Keratinocyte (primary cell): Measurements from ENCODE around the gene YTHDF1.

ENCODE experiments used
- CTCF ChIP-seq, 3 experiments: IDR thresholded peaks in 1 of 3; conservative IDR thresholded peaks in 1 of 3; optimal IDR thresholded peaks in 1 of 3; 2 replicates in 2 of 3; 3 replicates in 1 of 3; pipeline versions ENCODE3 to v1.5.1; 2011; ENCODE audit warnings: low read length in 3 of 3, mild to moderate bottlenecking in 3 of 3, moderate library complexity in 2 of 3, control low read depth in 1 of 3, inconsistent platforms in 1 of 3; ENCODE audit not compliant: insufficient read depth in 2 of 3; ENCODE audit errors: extremely low read depth in 1 of 3
- EZH2 ChIP-seq: IDR thresholded peaks from one replicate; pipeline ENCODE4 v1.6.1; 2012; ENCODE audit warnings: inconsistent platforms, mild to moderate bottlenecking, low read length, moderate library complexity

- TF ChIP-seq CTCF (optimal IDR thresholded peaks at IDR 0.05 in 1 of 3, IDR thresholded peaks at IDR 0.05 in 1 of 3, conservative IDR thresholded peaks at IDR 0.05 in 1 of 3; ENCODE audit: extremely low read depth in 1 of 3, insufficient read depth in 2 of 3, low read length in 3 of 3) (no peak), EZH2 (no peak)
Measured at GRCh38 chr20:63169681-63170080, 46.2 kb downstream of the YTHDF1 start.
